HEK293T (cell line): Measurements from ENCODE around the gene NDUFS3.

Source experiments
- ARNT ChIP-seq: fragments of 450-650 bp; IDR thresholded peaks from 2 replicates; pipeline ENCODE4 v1.6.1; 2017; ENCODE audit warnings: mild to moderate bottlenecking
- BHLHE40 ChIP-seq: fragments of 450-650 bp; IDR thresholded peaks from 2 replicates; pipeline ENCODE4 v1.6.1; 2016; ENCODE audit warnings: mild to moderate bottlenecking, moderate library complexity, borderline replicate concordance
- CTBP1 ChIP-seq: fragments of 450-650 bp; IDR thresholded peaks from 2 replicates; pipeline ENCODE4 v1.6.1; 2016; ENCODE audit warnings: borderline replicate concordance
- FOXA1 ChIP-seq: fragments of 450-650 bp; IDR thresholded peaks from 2 replicates; pipeline ENCODE4 v1.6.1; 2016; ENCODE audit warnings: mild to moderate bottlenecking
- FOXK2 ChIP-seq: fragments of 450-650 bp; IDR thresholded peaks from 2 replicates; pipeline ENCODE4 v1.6.1; 2016; ENCODE audit warnings: mild to moderate bottlenecking
- FOXM1 ChIP-seq: fragments of 450-650 bp; IDR thresholded peaks from 2 replicates; pipeline ENCODE4 v1.6.1; 2017; ENCODE audit warnings: mild to moderate bottlenecking, borderline replicate concordance
- LEF1 ChIP-seq: fragments of 450-650 bp; IDR thresholded peaks from 2 replicates; pipeline ENCODE4 v1.6.1; 2017; ENCODE audit warnings: mild to moderate bottlenecking, borderline replicate concordance
- NFRKB ChIP-seq: fragments of 450-650 bp; IDR thresholded peaks from 2 replicates; pipeline ENCODE4 v1.6.1; 2016; ENCODE audit warnings: mild to moderate bottlenecking, moderate library complexity
- SP1 ChIP-seq: fragments of 450-650 bp; IDR thresholded peaks from 2 replicates; pipeline ENCODE4 v1.6.1; 2017
- SUZ12 ChIP-seq: fragments of 450-650 bp; IDR thresholded peaks from 2 replicates; pipeline ENCODE4 v1.6.1; 2016; ENCODE audit warnings: mild to moderate bottlenecking
- TARDBP ChIP-seq: fragments of 450-650 bp; IDR thresholded peaks from 2 replicates; pipeline ENCODE4 v1.6.1; 2016
- ZNF384 ChIP-seq: fragments of 450-650 bp; IDR thresholded peaks from 2 replicates; pipeline ENCODE4 v1.6.1; 2016
- TF ChIP-seq, protein P1 (sequence below): fragments of 450-650 bp; IDR thresholded peaks from 2 replicates; pipeline ENCODE4 v1.6.1; 2016

GRCh38 chr11:47592970-47593369 is 14.1 kb downstream of the NDUFS3 start:
- TF ChIP-seq FOXA1 (no peak), NFRKB (no peak), FOXK2 (no peak), ZNF384 (no peak), LEF1 (no peak), SUZ12 (no peak), SP1 (no peak), TARDBP (no peak), CTBP1 (no peak), BHLHE40 (no peak), ARNT (no peak), FOXM1 (no peak)
- TF ChIP-seq, protein P1, sequence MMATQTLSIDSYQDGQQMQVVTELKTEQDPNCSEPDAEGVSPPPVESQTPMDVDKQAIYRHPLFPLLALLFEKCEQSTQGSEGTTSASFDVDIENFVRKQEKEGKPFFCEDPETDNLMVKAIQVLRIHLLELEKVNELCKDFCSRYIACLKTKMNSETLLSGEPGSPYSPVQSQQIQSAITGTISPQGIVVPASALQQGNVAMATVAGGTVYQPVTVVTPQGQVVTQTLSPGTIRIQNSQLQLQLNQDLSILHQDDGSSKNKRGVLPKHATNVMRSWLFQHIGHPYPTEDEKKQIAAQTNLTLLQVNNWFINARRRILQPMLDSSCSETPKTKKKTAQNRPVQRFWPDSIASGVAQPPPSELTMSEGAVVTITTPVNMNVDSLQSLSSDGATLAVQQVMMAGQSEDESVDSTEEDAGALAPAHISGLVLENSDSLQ, result no peak
